Measurements from ENCODE around the gene KDM2A. TPM values are rescaled to one million over a fixed set of nuclear protein-coding genes. Genes with fewer than 3 reads are reported as not detected.

KDM2A gene
- total RNA-seq, 1 experiment from 2014 or later: 50.4 TPM

DNA sequence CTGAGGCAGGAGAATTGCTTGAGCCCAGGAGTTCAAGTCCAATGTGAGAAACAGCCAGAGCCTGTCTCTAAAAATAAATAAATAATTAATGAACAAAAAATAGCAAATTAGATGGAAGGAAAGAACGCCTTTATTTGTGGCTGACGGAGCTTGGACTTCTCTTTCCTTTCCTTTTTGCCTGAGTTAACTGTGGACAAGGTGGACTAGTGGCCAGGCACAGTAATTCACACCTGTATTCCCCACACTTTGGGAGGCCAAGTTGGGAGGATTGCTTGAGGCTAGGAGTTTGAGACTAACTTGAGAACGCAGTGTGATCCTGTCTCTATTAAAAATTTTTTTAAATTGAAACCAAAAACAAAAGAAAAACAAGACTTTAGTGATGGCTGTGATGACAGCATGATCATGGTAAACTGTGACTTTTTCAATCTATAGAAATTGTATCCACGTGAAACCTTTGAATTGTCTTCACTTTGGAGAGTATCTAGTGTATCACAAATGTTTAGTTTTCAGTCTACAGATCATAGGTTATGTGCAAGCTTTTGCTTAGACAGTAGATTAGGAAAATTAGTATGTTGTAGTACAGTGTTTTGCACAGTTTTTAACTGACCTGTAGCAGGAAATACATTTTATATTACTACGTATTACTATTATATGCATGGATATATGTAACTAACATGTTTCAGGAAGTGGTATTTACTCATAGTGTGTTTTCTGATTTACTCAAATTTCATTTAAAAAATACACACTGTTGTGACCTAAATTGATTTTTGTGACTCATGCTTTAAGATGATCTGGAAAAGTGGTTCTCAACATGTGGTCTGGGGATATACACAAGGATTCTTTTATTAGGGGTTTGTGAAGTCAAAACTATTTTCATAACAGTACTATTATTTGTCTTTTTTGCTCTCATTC is 42.1 kb downstream of the KDM2A start:
- TF ChIP-seq, protein P1, sequence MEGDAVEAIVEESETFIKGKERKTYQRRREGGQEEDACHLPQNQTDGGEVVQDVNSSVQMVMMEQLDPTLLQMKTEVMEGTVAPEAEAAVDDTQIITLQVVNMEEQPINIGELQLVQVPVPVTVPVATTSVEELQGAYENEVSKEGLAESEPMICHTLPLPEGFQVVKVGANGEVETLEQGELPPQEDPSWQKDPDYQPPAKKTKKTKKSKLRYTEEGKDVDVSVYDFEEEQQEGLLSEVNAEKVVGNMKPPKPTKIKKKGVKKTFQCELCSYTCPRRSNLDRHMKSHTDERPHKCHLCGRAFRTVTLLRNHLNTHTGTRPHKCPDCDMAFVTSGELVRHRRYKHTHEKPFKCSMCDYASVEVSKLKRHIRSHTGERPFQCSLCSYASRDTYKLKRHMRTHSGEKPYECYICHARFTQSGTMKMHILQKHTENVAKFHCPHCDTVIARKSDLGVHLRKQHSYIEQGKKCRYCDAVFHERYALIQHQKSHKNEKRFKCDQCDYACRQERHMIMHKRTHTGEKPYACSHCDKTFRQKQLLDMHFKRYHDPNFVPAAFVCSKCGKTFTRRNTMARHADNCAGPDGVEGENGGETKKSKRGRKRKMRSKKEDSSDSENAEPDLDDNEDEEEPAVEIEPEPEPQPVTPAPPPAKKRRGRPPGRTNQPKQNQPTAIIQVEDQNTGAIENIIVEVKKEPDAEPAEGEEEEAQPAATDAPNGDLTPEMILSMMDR (IDR thresholded peaks at IDR 0.05 in 2 of 3, conservative IDR thresholded peaks at IDR 0.05 in 1 of 3; ENCODE audit: borderline replicate concordance in 1 of 3, insufficient read depth in 1 of 3, low read depth in 2 of 3, low read length in 2 of 3): peak in 2 of 3 experiments; percentile 25 to 35; a peak in 4 of 6 replicates
- no peak for TF ChIP-seq EZH2phosphoT487 (IDR thresholded peaks at IDR 0.05; ENCODE audit: borderline replicate concordance)
- TF ChIP-seq, protein P2, sequence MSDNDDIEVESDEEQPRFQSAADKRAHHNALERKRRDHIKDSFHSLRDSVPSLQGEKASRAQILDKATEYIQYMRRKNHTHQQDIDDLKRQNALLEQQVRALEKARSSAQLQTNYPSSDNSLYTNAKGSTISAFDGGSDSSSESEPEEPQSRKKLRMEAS (IDR thresholded peaks at IDR 0.05): no peak
- TF ChIP-seq ZNF274 (IDR thresholded peaks at IDR 0.05; ENCODE audit: low read depth, low read length): no peak
- TF ChIP-seq, protein P3, sequence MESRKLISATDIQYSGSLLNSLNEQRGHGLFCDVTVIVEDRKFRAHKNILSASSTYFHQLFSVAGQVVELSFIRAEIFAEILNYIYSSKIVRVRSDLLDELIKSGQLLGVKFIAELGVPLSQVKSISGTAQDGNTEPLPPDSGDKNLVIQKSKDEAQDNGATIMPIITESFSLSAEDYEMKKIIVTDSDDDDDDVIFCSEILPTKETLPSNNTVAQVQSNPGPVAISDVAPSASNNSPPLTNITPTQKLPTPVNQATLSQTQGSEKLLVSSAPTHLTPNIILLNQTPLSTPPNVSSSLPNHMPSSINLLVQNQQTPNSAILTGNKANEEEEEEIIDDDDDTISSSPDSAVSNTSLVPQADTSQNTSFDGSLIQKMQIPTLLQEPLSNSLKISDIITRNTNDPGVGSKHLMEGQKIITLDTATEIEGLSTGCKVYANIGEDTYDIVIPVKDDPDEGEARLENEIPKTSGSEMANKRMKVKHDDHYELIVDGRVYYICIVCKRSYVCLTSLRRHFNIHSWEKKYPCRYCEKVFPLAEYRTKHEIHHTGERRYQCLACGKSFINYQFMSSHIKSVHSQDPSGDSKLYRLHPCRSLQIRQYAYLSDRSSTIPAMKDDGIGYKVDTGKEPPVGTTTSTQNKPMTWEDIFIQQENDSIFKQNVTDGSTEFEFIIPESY (IDR thresholded peaks at IDR 0.05; ENCODE audit: extremely low read depth, insufficient replicate concordance, low read length): no peak
- no TSS peak for BruUV-seq (replicated peaks)
- H3K9me2 ChIP-seq (ENCODE audit: insufficient read depth): no peaks in the 10 kb centered on the region
- H4K20me1 ChIP-seq (ENCODE audit: insufficient read depth): peaks cover 6% of the 10 kb centered on the region
- H3K9ac ChIP-seq (ENCODE audit: low read length): no peak overlapping the region
- RAD21 ChIA-PET (ENCODE audit: low non-redundant PET in 1 of 2, low total read pairs in 2 of 2, uncharacterized antibody in 2 of 2, unreplicated experiment in 2 of 2): no interaction called here
- no peak for DNase-seq (ENCODE audit: low read depth, low spot score)
- intact Hi-C loops (cut with micrococcal nuclease): loop anchor here (5.0 kb wide), 1 partner anchor 34 kb away; no protein-coding TSS in a partner anchor
- H3K36me3 ChIP-seq (ENCODE audit: control insufficient read depth in 1 of 2, insufficient read depth in 2 of 2, low read length in 2 of 2): no peaks in the 10 kb centered on the region
- H3K4me3 ChIP-seq (replicated peaks in 1 of 2; ENCODE audit: low read depth in 1 of 2, low read length in 2 of 2): no peak overlapping the region
- H3K27ac ChIP-seq (ENCODE audit: low read depth, low read length): no peak overlapping the region
- H2AFZ ChIP-seq (ENCODE audit: low read depth, low read length, poor library complexity, severe bottlenecking): no peak overlapping the region
- H3K4me2 ChIP-seq (ENCODE audit: low read length): peak overlapping the region; percentile 15; the same call in 1 of the 2 replicates
- CTCF ChIA-PET: no interaction called here
- POLR2A ChIA-PET: no interaction called here
- H3K79me2 ChIP-seq (ENCODE audit: insufficient read depth, low read length): peaks cover 82% of the 10 kb centered on the region
- H3K9me3 ChIP-seq (ENCODE audit: control insufficient read depth in 1 of 2, insufficient read depth in 1 of 2, low read depth in 1 of 2, low read length in 2 of 2): no peaks in the 10 kb centered on the region
- no peaks in the 10 kb centered on the region for H3K27me3 ChIP-seq (ENCODE audit: insufficient read depth, low read length)
- peak; percentile 66 for ATAC-seq
- H3K4me1 ChIP-seq (ENCODE audit: control insufficient read depth in 1 of 2, insufficient read depth in 2 of 2, low read length in 2 of 2): peaks cover 20 to 27% of the 10 kb centered on the region in 2 experiments; a peak in 3 of 4 replicates

Measured in HCT116 (cell line).